Mesothelial cell of epicardium (in vitro differentiated cells): ENCODE measurements around the gene DICER1. TPM values are rescaled to one million over a fixed set of nuclear protein-coding genes. Genes with fewer than 3 reads are reported as not detected.
A peak's percentile ranks its signal among the peaks of the same experiment; 100 is the strongest.

Experiments used
- DNase-seq, 2 experiments: peaks; one replicate each; pipeline ENCODE4 v3.0.0; 2021; ENCODE audit warnings: low spot score in 2 of 2; ENCODE audit not compliant: unreplicated experiment in 2 of 2
- H3K27ac Mint-ChIP-seq: 2 replicates; pipeline ENCODE4 v1.8.0; 2021; ENCODE audit warnings: mixed read lengths
- H3K27me3 Mint-ChIP-seq: 2 replicates; pipeline ENCODE4 v1.8.0; 2021; ENCODE audit warnings: low read depth, mixed read lengths
- H3K36me3 Mint-ChIP-seq: 2 replicates; pipeline ENCODE4 v1.8.0; 2021; ENCODE audit warnings: mixed read lengths
- H3K4me1 Mint-ChIP-seq: 2 replicates; pipeline ENCODE4 v1.8.0; 2021; ENCODE audit warnings: mixed read lengths
- H3K4me3 Mint-ChIP-seq: 2 replicates; pipeline ENCODE4 v1.8.0; 2021; ENCODE audit warnings: mild to moderate bottlenecking, moderate library complexity, mixed read lengths
- H3K9me3 Mint-ChIP-seq: 2 replicates; pipeline ENCODE4 v1.8.0; 2021; ENCODE audit warnings: mixed read lengths
- CTCF ChIP-seq: fragments of 200-600 bp; sonication (generic); IDR thresholded peaks from one replicate; pipeline ENCODE4 v1.5.0; 2021; ENCODE audit warnings: antibody characterized with exemption; ENCODE audit not compliant: unreplicated experiment
- total RNA-seq: library from RNA; stranded (reverse); gene quantifications from 3 replicates; pipeline ENCODE4 v1.2.1, GENCODE V29; 2021

DICER1 gene
- total RNA-seq, 1 donor from 2014 or later = 148 TPM

- Mint-ChIP-seq H3K4me3 (no peak overlapping the region), H3K27ac (peak overlapping the region; percentile 43), H3K27me3 (no peaks in the 10 kb centered on the region), H3K9me3 (no peaks in the 10 kb centered on the region), H3K36me3 (peaks cover 41% of the 10 kb centered on the region), H3K4me1 (peaks cover 23% of the 10 kb centered on the region)
- TF ChIP-seq CTCF = no peak
- DNase-seq = no peak
Measured at GRCh38 chr14:95119336-95119735, 38.0 kb downstream of the DICER1 start.

GRCh38 chr14:95117937-95118721, 39.2 kb downstream of the DICER1 start:
- Mint-ChIP-seq H3K9me3 (no peaks in the 10 kb centered on the region), H3K4me3 (no peak overlapping the region), H3K27ac (peak overlapping the region; percentile 76), H3K27me3 (no peaks in the 10 kb centered on the region), H3K4me1 (peaks cover 23% of the 10 kb centered on the region), H3K36me3 (peaks cover 39% of the 10 kb centered on the region)
- no peak for DNase-seq
- TF ChIP-seq CTCF = no peak

GRCh38 chr14:95113476-95113875, 43.9 kb downstream of the DICER1 start:
- TF ChIP-seq CTCF = no peak
- DNase-seq = no peak
- H3K4me1 Mint-ChIP-seq = peaks cover 6% of the 10 kb centered on the region
- no peaks in the 10 kb centered on the region for H3K27me3 Mint-ChIP-seq
- H3K27ac Mint-ChIP-seq = no peak overlapping the region
- H3K4me3 Mint-ChIP-seq = no peak overlapping the region
- no peaks in the 10 kb centered on the region for H3K9me3 Mint-ChIP-seq
- peaks cover 45% of the 10 kb centered on the region for H3K36me3 Mint-ChIP-seq

- DNase-seq = no peak
- Mint-ChIP-seq H3K9me3 (no peaks in the 10 kb centered on the region), H3K4me3 (no peak overlapping the region), H3K36me3 (peaks cover 58% of the 10 kb centered on the region), H3K27me3 (no peaks in the 10 kb centered on the region), H3K4me1 (no peaks in the 10 kb centered on the region), H3K27ac (no peak overlapping the region)
- no peak for TF ChIP-seq CTCF
Measured at GRCh38 chr14:95111507-95112164, 45.7 kb downstream of the DICER1 start.

GRCh38 chr14:95110178-95110577, 47.2 kb downstream of the DICER1 start:
- no peak overlapping the region for H3K4me3 Mint-ChIP-seq
- TF ChIP-seq CTCF = no peak
- peaks cover 53% of the 10 kb centered on the region for H3K36me3 Mint-ChIP-seq
- H3K9me3 Mint-ChIP-seq = no peaks in the 10 kb centered on the region
- DNase-seq = no peak
- H3K27me3 Mint-ChIP-seq = no peaks in the 10 kb centered on the region
- H3K27ac Mint-ChIP-seq = no peak overlapping the region
- H3K4me1 Mint-ChIP-seq = no peaks in the 10 kb centered on the region
